Myocyte (in vitro differentiated cells): ENCODE results near the gene PEDS1. TPM values are rescaled to one million over a fixed set of nuclear protein-coding genes. Genes with fewer than 3 reads are reported as not detected.
"Not testable (repeated sequence)": the region's sequence is repeated elsewhere in the genome, so short reads cannot be mapped to it uniquely, and the experiment has no call there.

Experiments used
- DNase-seq: peaks from one replicate; pipeline ENCODE4 v3.0.0-alpha.2; 2012; ENCODE audit warnings: low read depth
- total RNA-seq: library from RNA; depleted of rRNA; stranded (reverse); fragments of >200 nt; gene quantifications from 2 replicates; pipeline ENCODE4 v1.2.3, GENCODE V29; 2014

PEDS1 gene
- total RNA-seq, 1 donor from 2014 or later, result 51.8 TPM

DNA sequence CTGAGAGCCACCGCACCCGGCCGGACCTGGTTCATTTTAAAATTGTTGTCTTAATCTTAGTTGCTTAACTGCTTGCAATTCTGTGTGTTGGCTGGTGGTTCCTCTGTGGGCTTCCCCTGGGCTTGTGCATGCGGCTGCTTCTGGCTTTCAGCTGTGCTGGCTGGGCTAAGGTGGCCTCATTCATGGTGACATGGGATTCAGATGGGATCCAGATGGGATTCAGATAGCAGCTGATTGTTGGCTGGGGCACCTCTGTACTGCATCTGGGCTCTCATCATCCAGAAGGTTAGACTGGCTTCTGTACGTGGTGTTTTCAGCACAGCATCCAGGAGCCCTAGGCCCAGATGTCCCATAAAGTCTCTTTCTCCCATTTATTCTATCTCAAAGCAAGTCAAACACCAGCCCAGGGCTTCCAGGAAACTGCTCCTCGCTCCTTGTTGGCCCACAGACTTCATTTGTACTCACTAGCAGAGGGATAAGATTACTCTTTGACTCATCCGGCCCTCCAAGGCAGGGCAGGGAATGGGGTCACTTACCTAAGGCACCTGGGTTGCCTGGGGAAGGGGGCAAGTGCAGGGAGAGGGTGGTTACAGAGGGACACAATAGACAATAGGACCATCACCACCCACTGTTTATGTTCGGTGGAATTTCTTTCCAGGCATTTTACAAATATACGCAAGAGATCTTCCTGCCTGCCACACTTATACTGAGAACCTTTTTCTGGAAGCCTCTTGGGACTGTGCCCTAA is 10.2 kb upstream of the PEDS1 start:
- DNase-seq, result peak; percentile 43

- not testable (repeated sequence) for DNase-seq
Observed at GRCh38 chr20:50161494-50161893, 8.0 kb upstream of the PEDS1 start.

GRCh38 chr20:50153153-50153499 is 397 bp downstream of the PEDS1 start:
- no peak for DNase-seq

GRCh38 chr20:50152394-50153152 is 950 bp downstream of the PEDS1 start:
- DNase-seq, result no peak

GRCh38 chr20:50151034-50151743 is 2.3 kb downstream of the PEDS1 start:
- no peak for DNase-seq

DNA sequence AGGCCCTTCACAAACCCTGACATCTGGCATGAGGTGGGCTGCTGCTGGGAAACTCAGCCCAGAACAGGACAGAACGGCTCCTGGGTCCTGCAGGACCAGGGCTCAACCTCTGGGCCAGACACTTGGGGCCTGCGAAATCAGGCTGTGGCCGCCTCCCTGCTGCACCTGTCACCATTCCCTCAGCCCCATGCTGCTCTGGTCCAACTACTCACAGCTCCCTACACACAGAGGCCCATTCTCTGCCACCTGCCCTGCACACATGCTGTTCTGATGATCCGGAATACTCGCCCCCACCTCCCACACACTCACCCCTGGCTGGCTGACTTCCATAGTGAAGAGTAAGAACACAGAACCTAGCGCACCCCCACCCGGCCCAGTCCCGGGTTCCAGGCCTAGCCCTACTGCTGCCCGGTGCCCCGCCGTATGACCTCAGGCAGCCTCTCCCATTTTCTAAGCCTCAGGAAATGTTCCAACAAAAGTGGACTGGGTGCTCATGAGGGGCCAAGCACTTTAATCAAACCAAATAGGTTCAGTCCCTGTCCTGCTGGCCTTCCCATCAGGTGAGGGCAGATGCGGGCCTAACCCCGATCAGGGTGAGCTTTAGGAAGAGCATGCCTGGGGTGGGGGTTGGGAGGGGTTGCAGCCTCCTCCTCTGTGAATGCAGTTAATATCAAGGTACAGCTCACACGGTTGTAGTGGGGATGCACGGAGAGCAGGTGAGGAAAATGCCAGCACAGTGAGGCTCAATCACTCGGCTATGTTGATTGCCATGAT is 3.9 kb downstream of the PEDS1 start:
- peak; percentile 85 for DNase-seq

DNA sequence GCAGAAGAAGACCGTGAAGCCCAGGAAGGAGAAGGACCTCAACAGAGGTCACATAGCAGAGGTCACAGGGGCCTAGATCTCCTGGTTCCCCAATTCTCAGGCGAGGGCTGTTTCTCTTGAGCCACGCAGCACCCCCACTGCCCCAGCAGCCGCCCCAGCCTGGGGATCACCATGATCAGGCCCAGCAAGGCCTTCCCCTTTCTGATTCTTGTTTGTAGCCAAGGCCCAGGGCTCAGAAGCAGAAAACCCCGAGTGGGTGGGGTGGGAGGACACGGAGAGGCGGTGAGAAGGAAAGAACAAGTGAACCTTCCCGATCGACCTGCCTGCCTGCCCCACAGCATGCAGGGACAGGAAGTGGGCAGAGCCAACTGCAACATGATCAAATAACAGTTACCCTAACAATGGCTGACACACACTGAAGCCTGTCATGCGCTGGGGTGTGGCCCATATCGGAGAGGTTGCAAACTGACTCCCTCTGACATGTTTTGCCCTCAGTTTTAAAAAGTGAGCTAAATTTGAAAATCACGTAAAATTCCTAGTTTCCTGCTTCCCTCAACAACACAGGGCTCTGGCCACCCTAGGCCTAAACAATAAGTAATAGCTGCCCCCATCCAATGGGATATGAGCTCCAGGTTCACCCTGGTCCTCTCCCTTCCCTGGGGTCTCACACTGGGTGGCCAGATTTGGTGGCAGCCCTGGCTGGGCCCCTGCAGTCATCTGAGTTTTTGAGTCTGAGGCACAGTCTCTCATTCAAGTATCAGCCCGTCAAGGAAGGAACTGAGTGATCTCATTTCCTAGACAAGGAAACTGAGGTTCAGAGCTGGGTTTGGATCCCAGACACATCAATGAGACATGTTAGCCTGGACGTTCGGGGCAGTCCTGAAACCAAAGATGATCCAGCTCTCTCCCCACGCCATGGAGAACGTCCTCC is 6.5 kb downstream of the PEDS1 start:
- DNase-seq, result peak; percentile 57

DNA sequence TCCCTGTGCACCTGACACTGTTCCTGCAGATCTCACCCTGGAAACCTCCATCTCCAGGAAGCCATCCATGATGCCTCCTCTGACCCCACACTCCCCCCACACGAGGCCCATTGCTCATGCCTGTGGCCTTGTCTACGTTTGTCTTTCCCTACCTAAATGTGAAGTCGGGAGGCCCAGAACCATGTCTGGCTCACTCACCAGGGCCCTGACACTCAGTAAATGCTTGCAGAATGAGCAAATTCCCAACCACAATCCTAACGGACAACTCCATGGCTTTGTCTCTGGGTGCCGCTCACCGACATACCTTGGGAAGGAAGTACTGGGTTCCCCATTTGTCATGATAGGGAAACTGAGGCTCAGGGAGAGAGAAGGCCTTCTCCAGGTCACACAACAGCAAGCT is 7.3 kb downstream of the PEDS1 start:
- no peak for DNase-seq

GRCh38 chr20:50145566-50145965 is 8.0 kb downstream of the PEDS1 start:
- no peak for DNase-seq

DNA sequence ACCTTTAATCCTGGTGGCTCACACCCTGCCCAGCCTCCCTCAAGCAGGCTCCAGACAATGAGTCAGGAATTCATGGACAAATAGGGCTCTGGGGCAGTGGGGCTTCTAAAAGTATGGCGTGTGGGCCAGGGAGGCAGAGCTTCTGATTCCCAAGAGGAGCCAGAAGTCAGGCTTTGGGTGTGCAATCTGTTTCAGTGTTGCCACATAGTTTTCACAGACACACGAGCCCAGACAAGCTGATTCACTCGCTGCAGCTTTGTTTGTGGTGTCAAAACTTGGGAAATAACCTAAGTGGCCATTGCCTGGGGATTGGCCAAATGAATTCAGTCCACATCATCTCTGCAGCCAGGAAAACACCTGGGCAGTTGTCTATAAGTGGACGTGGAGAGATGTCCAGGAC is 9.2 kb downstream of the PEDS1 start:
- peak; percentile 81 for DNase-seq

GRCh38 chr20:50142812-50143211 is 10.7 kb downstream of the PEDS1 start:
- DNase-seq, result no peak

DNA sequence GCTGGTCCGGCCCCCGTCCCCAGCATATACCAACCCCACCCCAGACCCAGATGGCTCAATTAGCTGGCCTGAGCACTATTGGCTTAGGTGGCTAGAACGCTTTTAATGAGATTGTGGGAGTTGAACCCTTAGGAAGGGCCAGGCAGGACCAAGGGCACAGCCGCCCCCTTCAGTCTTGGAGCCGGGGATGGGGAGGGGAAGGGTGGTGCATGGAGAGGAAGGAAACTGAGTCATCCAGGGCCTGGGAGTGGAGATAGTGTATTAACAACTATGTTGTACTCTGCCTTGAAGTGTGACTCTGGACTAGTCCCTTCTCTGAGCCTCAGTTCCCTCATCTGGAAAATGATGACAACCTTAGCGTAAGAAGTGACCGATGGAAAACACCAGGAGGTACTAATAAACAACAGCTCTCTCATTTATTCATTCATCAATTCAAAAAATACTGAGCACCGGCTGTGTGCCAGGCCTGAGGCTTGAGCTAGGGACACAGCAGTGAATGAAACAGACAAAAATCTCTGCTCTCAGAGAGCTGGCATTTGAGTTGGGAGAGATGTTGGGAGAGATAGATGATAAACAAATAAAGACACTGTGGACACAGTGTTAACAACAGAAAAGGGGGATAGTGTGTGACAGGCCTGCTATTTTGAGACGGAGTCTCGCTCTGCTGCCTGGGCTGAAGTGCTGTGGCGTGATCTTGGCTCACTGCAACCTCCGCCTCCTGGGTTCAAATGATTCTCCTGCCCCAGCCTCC is 11.5 kb downstream of the PEDS1 start:
- no peak for DNase-seq

DNA sequence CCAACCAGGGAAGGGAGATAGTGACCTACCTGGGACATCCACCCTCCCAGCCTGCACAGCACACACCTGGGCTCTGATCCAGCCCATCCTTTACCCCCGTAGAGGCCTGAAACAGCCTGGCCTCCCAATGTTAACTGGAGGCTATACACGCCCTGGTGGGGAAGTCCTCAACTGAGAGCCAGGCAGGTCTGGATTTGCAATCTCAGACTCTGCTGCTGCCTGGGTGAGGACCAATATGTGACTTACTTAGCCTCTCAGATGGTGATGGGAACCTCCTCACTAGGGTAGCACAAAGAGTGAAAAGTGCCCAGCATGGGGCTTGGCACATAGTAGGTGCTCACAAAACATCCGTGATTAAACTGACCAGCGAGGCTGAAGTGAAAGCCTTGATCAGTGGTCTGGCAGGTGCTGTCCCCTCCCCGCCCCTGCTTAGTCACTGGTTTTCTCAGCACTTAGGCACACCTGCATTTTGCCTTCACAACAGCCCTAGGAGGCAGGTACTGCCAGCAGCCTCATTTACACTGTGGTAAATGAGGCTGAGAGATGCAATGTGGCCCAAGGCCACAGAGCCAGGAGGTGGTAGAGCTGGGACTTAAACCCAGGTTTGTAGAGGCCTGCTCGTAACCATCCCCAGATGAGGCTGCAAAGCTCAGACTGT is 12.4 kb downstream of the PEDS1 start:
- no peak for DNase-seq

- DNase-seq, result no peak
Observed at GRCh38 chr20:50140339-50140859, 13.1 kb downstream of the PEDS1 start.

DNA sequence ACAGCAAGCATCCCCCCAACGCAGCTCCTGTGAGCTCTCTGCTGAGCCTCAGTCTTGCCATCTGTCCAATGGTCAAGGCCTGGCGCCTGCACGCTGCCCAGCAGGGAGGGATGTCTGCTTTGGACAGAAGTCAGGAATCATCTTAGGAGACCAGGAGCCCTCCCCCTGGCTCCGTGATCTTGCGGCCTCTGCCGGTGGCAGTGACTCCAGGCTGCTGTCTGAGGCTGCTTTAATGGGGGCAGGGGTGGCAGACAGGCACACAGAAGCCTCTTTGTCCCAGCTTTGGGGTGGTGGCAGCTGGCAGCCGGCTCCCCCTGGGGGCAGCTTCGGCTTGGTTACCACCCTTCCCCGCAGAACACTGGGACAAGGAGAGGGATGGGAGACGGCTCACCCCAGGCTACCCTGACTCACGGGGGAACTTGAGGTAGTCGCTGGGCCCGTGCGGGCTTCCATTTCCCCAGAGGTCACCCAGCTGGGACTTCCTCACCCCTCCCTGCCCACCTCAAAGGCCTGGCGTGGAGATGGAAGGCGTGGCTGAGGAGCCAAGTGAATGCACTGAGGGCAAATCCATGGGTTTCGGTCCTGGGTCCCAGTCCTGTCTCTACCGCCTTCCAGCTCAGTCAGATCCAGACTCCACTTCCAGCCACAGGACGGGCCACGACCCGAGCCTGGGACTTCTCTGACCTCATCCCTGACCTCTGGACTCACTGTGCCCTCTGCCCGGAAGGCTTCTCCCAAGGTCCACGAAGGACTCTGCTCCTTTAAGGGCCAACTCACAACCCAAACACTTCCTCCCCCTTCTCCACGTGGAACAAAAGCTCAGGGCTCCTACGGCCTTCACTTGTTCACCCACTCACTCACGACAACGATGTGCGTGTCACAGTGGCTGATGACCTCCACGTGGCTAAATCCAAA is 14.8 kb downstream of the PEDS1 start:
- peak; percentile 61 for DNase-seq

- no peak for DNase-seq
Observed at GRCh38 chr20:50138120-50138478, 15.4 kb downstream of the PEDS1 start.

- DNase-seq, result not testable (repeated sequence)
Observed at GRCh38 chr20:50137702-50138101, 15.8 kb downstream of the PEDS1 start.
